ENCODE measurements around the gene MLXIPL.

The MLXIPL gene

DNA sequence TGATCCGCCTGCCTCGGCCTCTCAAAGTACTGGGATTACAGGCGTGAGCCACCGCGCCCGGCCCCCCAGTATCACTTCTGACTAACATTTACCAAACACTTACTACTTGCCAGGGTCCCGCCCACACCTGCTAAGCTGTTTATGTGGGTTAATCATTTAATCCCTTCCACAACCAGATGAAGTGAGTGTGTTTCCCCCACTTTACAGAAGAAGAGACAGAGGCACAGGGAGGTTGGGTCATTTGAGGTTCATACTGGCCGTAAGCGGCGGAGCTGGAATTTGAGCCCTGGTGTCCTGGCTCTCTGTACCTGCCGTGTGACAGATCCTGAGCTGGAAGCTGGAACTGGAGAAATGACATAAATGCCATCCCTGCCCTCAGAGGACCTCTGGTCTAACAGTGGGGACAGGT, 28.2 kb upstream of the MLXIPL start:
- H3K14ac ChIP-seq (ENCODE audit: low read length in 2 of 2), result no peak overlapping the region
- no peak overlapping the region for H3K4ac ChIP-seq (ENCODE audit: low read depth in 1 of 2, low read length in 2 of 2)
- no peak overlapping the region for H3K9ac ChIP-seq (ENCODE audit: low read length)
- peaks cover 6% of the 10 kb centered on the region for H3K4me1 ChIP-seq (ENCODE audit: control insufficient read depth, insufficient read depth, low read depth, low read length)
- no peak overlapping the region for H3K23ac ChIP-seq (ENCODE audit: low read length in 2 of 2)
- H3K18ac ChIP-seq (ENCODE audit: low read depth in 1 of 2, low read length in 2 of 2), result no peak overlapping the region
- no peak overlapping the region for H2AFZ ChIP-seq (ENCODE audit: low read depth, low read length)
- H4K91ac ChIP-seq (ENCODE audit: low read length), result no peak overlapping the region
- H2BK5ac ChIP-seq (ENCODE audit: low read depth, low read length, poor library complexity, severe bottlenecking), result no peak overlapping the region
- 84% methylated on average over 9 of the region's 11 CpGs for WGBS
- no peaks in the 10 kb centered on the region for H3K9me3 ChIP-seq (ENCODE audit: control insufficient read depth, low read length)
- H2BK15ac ChIP-seq (ENCODE audit: low read depth, poor library complexity, severe bottlenecking), result no peak overlapping the region
- no peaks in the 10 kb centered on the region for H3K36me3 ChIP-seq (ENCODE audit: control insufficient read depth in 1 of 2, insufficient read depth in 2 of 2, low read depth in 1 of 2, low read length in 2 of 2)
- H2BK12ac ChIP-seq (ENCODE audit: low read length in 2 of 2), result no peak overlapping the region
- DNase-seq, result no peak
- no peak overlapping the region for H3K4me3 ChIP-seq (ENCODE audit: insufficient read depth in 1 of 2, low read depth in 1 of 2, low read length in 2 of 2)
- H2AK5ac ChIP-seq (ENCODE audit: low read length, severe bottlenecking), result no peak overlapping the region
- H3K4me2 ChIP-seq (ENCODE audit: low read length, poor library complexity, severe bottlenecking), result no peak overlapping the region
- no peak overlapping the region for H3K27ac ChIP-seq (ENCODE audit: low read length, poor library complexity, severe bottlenecking)
- peaks cover 39 to 46% of the 10 kb centered on the region in 2 experiments for H3K27me3 ChIP-seq (ENCODE audit: control insufficient read depth in 1 of 2, insufficient read depth in 1 of 2, low read length in 2 of 2)
- H4K8ac ChIP-seq (ENCODE audit: low read length), result no peak overlapping the region
- no peak overlapping the region for H2BK120ac ChIP-seq (ENCODE audit: low read depth, low read length)
- H3K79me1 ChIP-seq (replicated peaks; ENCODE audit: low read length, poor library complexity, severe bottlenecking), result no peaks in the 10 kb centered on the region

DNA sequence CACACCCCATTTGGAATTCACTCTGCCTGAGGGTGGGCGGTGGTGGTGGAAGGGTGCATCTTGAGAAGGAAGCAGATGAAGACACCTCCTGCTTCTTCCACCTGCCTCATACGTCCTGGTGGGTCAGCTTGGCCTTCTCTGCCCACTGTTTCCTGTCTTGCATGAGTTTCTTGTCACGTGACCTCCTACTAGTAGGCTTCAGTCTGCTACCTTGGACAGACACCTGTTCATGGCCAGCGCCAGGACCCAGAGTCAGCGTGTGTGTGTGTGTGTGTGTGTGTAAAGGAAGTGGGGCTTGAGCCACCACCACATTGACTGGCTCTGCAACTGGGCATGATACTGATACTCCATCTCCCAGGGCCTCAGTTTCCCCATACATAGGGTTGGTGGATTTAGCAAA, 26.2 kb upstream of the MLXIPL start:
- H2BK15ac ChIP-seq (ENCODE audit: low read depth, poor library complexity, severe bottlenecking), result no peak overlapping the region
- H3K4me2 ChIP-seq (ENCODE audit: low read length, poor library complexity, severe bottlenecking), result no peak overlapping the region
- H3K9ac ChIP-seq (ENCODE audit: low read length), result no peak overlapping the region
- H4K8ac ChIP-seq (ENCODE audit: low read length), result no peak overlapping the region
- no peak overlapping the region for H3K23ac ChIP-seq (ENCODE audit: low read length in 2 of 2)
- peaks cover 7% of the 10 kb centered on the region for H3K4me1 ChIP-seq (ENCODE audit: control insufficient read depth, insufficient read depth, low read depth, low read length)
- H3K27ac ChIP-seq (ENCODE audit: low read length, poor library complexity, severe bottlenecking), result no peak overlapping the region
- peaks cover 59 to 66% of the 10 kb centered on the region in 2 experiments for H3K27me3 ChIP-seq (ENCODE audit: control insufficient read depth in 1 of 2, insufficient read depth in 1 of 2, low read length in 2 of 2)
- H2BK12ac ChIP-seq (ENCODE audit: low read length in 2 of 2), result no peak overlapping the region
- no peak overlapping the region for H3K4me3 ChIP-seq (ENCODE audit: insufficient read depth in 1 of 2, low read depth in 1 of 2, low read length in 2 of 2)
- no peaks in the 10 kb centered on the region for H3K79me1 ChIP-seq (replicated peaks; ENCODE audit: low read length, poor library complexity, severe bottlenecking)
- no peak overlapping the region for H3K18ac ChIP-seq (ENCODE audit: low read depth in 1 of 2, low read length in 2 of 2)
- H2AK5ac ChIP-seq (ENCODE audit: low read length, severe bottlenecking), result no peak overlapping the region
- H3K4ac ChIP-seq (ENCODE audit: low read depth in 1 of 2, low read length in 2 of 2), result no peak overlapping the region
- H3K9me3 ChIP-seq (ENCODE audit: control insufficient read depth, low read length), result no peaks in the 10 kb centered on the region
- H2AFZ ChIP-seq (ENCODE audit: low read depth, low read length), result no peak overlapping the region
- no peak overlapping the region for H4K91ac ChIP-seq (ENCODE audit: low read length)
- no peak overlapping the region for H3K14ac ChIP-seq (ENCODE audit: low read length in 2 of 2)
- no peak overlapping the region for H2BK5ac ChIP-seq (ENCODE audit: low read depth, low read length, poor library complexity, severe bottlenecking)
- H3K36me3 ChIP-seq (ENCODE audit: control insufficient read depth in 1 of 2, insufficient read depth in 2 of 2, low read depth in 1 of 2, low read length in 2 of 2), result no peaks in the 10 kb centered on the region
- DNase-seq, result no peak
- WGBS, result 63% methylated on average over 5 of the region's 5 CpGs
- no peak overlapping the region for H2BK120ac ChIP-seq (ENCODE audit: low read depth, low read length)

DNA sequence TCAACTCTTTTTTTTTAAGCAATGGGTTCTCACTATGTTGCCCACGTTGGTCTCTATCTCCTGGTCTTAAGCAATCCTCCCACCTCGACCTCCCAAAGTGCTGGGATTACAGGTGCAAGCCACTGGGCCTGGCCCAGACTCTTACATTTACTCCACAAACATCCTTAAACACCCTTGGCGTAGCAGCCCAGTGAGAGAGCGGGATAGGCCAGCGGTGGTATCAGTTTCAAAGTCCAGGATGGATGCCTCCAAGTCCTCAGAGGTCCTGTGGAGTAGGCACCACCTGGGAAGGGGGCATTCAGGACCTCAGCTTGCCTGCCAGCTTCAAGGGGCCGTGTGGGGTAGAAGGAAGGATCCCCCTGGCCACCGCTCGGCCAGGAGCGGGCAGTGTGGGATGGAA, 25.3 kb upstream of the MLXIPL start:
- H2BK12ac ChIP-seq (ENCODE audit: low read length in 2 of 2), result no peak overlapping the region
- no peak overlapping the region for H3K23ac ChIP-seq (ENCODE audit: low read length in 2 of 2)
- no peak overlapping the region for H3K27ac ChIP-seq (ENCODE audit: low read length, poor library complexity, severe bottlenecking)
- H3K9ac ChIP-seq (ENCODE audit: low read length), result no peak overlapping the region
- H2BK120ac ChIP-seq (ENCODE audit: low read depth, low read length), result no peak overlapping the region
- H3K4ac ChIP-seq (ENCODE audit: low read depth in 1 of 2, low read length in 2 of 2), result no peak overlapping the region
- no peak overlapping the region for H3K4me2 ChIP-seq (ENCODE audit: low read length, poor library complexity, severe bottlenecking)
- no peak overlapping the region for H2AK5ac ChIP-seq (ENCODE audit: low read length, severe bottlenecking)
- WGBS, result 63% methylated on average over 9 of the region's 9 CpGs
- H3K79me1 ChIP-seq (replicated peaks; ENCODE audit: low read length, poor library complexity, severe bottlenecking), result no peaks in the 10 kb centered on the region
- no peak overlapping the region for H3K4me3 ChIP-seq (ENCODE audit: insufficient read depth in 1 of 2, low read depth in 1 of 2, low read length in 2 of 2)
- peaks cover 9% of the 10 kb centered on the region for H3K4me1 ChIP-seq (ENCODE audit: control insufficient read depth, insufficient read depth, low read depth, low read length)
- peaks cover 68 to 76% of the 10 kb centered on the region in 2 experiments for H3K27me3 ChIP-seq (ENCODE audit: control insufficient read depth in 1 of 2, insufficient read depth in 1 of 2, low read length in 2 of 2)
- no peak overlapping the region for H3K18ac ChIP-seq (ENCODE audit: low read depth in 1 of 2, low read length in 2 of 2)
- no peak for DNase-seq
- no peaks in the 10 kb centered on the region for H3K36me3 ChIP-seq (ENCODE audit: control insufficient read depth in 1 of 2, insufficient read depth in 2 of 2, low read depth in 1 of 2, low read length in 2 of 2)
- no peak overlapping the region for H2BK5ac ChIP-seq (ENCODE audit: low read depth, low read length, poor library complexity, severe bottlenecking)
- no peak overlapping the region for H2AFZ ChIP-seq (ENCODE audit: low read depth, low read length)
- H4K91ac ChIP-seq (ENCODE audit: low read length), result no peak overlapping the region
- H4K8ac ChIP-seq (ENCODE audit: low read length), result no peak overlapping the region
- no peak overlapping the region for H3K14ac ChIP-seq (ENCODE audit: low read length in 2 of 2)
- H3K9me3 ChIP-seq (ENCODE audit: control insufficient read depth, low read length), result no peaks in the 10 kb centered on the region
- no peak overlapping the region for H2BK15ac ChIP-seq (ENCODE audit: low read depth, poor library complexity, severe bottlenecking)

DNA sequence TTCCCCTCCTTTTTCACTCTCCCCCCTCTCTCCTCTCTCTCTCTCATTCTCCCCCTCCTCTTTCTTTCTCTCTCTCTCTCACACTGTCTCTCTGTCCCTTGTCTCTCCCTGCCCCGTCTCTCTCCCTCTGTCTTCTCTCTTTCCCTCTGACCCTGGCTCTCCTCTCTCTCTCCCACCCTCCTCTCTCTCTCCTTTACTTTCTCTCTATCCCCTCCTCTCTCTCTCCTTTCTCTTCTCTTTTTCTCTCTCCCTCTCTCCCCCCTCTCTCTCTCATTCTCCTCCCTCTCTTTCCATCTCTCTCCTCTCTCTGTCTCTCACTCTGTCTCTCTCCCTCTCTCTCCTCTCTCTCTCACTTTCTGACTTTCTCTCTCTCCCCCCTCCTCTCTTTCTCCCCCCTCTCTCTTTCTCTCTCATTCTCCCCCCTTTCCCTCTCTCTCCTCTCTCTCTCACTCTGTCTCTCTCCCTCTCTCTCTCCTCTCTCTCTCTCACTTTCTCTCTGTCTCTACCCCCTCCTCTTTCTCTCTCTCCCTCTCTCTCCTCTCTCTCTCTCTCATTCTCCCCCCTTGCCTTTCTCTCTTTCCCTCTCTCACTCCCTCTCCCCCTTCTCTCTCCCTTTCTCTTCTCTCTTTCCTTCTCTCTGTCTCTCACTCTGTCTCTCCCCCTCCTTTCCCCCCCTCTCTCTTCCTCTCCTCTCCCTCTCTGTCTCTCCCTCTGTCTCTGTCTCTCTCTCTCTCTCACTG, 24.4 kb upstream of the MLXIPL start:
- Histone ChIP-seq H3K27ac (ENCODE audit: low read length, poor library complexity, severe bottlenecking) (no peak overlapping the region), H3K14ac (ENCODE audit: low read length in 2 of 2) (no peak overlapping the region), H3K79me1 (replicated peaks; ENCODE audit: low read length, poor library complexity, severe bottlenecking) (no peaks in the 10 kb centered on the region), H3K27me3 (ENCODE audit: control insufficient read depth in 1 of 2, insufficient read depth in 1 of 2, low read length in 2 of 2) (peaks cover 71 to 80% of the 10 kb centered on the region in 2 experiments), H3K4me1 (ENCODE audit: control insufficient read depth, insufficient read depth, low read depth, low read length) (peaks cover 9% of the 10 kb centered on the region), H3K18ac (ENCODE audit: low read depth in 1 of 2, low read length in 2 of 2) (no peak overlapping the region), H2BK15ac (ENCODE audit: low read depth, poor library complexity, severe bottlenecking) (no peak overlapping the region), H2AFZ (ENCODE audit: low read depth, low read length) (no peak overlapping the region), H4K91ac (ENCODE audit: low read length) (no peak overlapping the region), H3K9me3 (ENCODE audit: control insufficient read depth, low read length) (no peaks in the 10 kb centered on the region), H4K8ac (ENCODE audit: low read length) (no peak overlapping the region), H2BK5ac (ENCODE audit: low read depth, low read length, poor library complexity, severe bottlenecking) (no peak overlapping the region), H2BK12ac (ENCODE audit: low read length in 2 of 2) (no peak overlapping the region), H3K23ac (ENCODE audit: low read length in 2 of 2) (no peak overlapping the region), H3K36me3 (ENCODE audit: control insufficient read depth in 1 of 2, insufficient read depth in 2 of 2, low read depth in 1 of 2, low read length in 2 of 2) (no peaks in the 10 kb centered on the region), H3K4me2 (ENCODE audit: low read length, poor library complexity, severe bottlenecking) (no peak overlapping the region), H3K4ac (ENCODE audit: low read depth in 1 of 2, low read length in 2 of 2) (no peak overlapping the region), H3K9ac (ENCODE audit: low read length) (no peak overlapping the region), H2AK5ac (ENCODE audit: low read length, severe bottlenecking) (no peak overlapping the region), H3K4me3 (ENCODE audit: insufficient read depth in 1 of 2, low read depth in 1 of 2, low read length in 2 of 2) (no peak overlapping the region), H2BK120ac (ENCODE audit: low read depth, low read length) (no peak overlapping the region)
- DNase-seq, result no peak
- 71% methylated on average over 1 of the region's 1 CpG for WGBS
